Vagina (tissue), 2 donors: ENCODE results near the gene KLC4. TPM values are rescaled to one million over a fixed set of nuclear protein-coding genes. Genes with fewer than 3 reads are reported as not detected.

Experiments
- DNase-seq, 2 donors: peaks; one replicate each; pipeline ENCODE4 v3.0.0-alpha.2; 2017; ENCODE audit errors: extremely low spot score in 2 of 2
- H3K27ac ChIP-seq: fragments of 200-600 bp; sonication (generic); one replicate; pipeline ENCODE4 v1.5.1; 2019
- H3K27me3 ChIP-seq: fragments of 200-600 bp; sonication (generic); one replicate; pipeline ENCODE4 v1.5.1; 2019
- H3K36me3 ChIP-seq, 2 donors: fragments of 200-600 bp; sonication (generic); one replicate each; pipeline ENCODE4 v1.5.1; 2017 to 2019
- H3K4me1 ChIP-seq: fragments of 200-600 bp; sonication (generic); one replicate; pipeline ENCODE4 v1.5.1; 2019
- H3K4me3 ChIP-seq, 2 donors: fragments of 200-600 bp; sonication (generic); 1 replicate in 1 of 2; 2 replicates in 1 of 2; pipeline ENCODE4 v1.5.1; 2016 to 2019
- H3K9me3 ChIP-seq: fragments of 200-600 bp; sonication (generic); one replicate; pipeline ENCODE4 v1.5.1; 2019
- POLR2A ChIP-seq, 2 donors: fragments of 450-650 bp; IDR thresholded peaks; one replicate each; pipeline ENCODE4 v1.6.1; 2017; ENCODE audit warnings: antibody characterized with exemption in 2 of 2, mild to moderate bottlenecking in 2 of 2, moderate library complexity in 2 of 2
- POLR2AphosphoS5 ChIP-seq, 2 donors: sonication (generic); formaldehyde crosslinking; IDR thresholded peaks; one replicate each; pipeline ENCODE4 v1.9.0; 2017; ENCODE audit warnings: antibody characterized with exemption in 2 of 2, mild to moderate bottlenecking in 2 of 2, low read depth in 1 of 2; ENCODE audit not compliant: insufficient read depth in 1 of 2
- intact Hi-C: fragments of 100-400 bp; cut with DNase I; formaldehyde crosslinking; loops from one replicate; pipeline ENCODE4 v1.15.1; 2023
- total RNA-seq: library from RNA; depleted of rRNA; stranded (reverse); fragments of >200 nt; gene quantifications from one replicate; pipeline ENCODE4 v1.2.3, GENCODE V29; 2016
- TF ChIP-seq, protein P1 (sequence below), 3 experiments: fragments of 450-650 bp in 2 of 3; fragments of 200-600 bp in 1 of 3; sonication (generic) in 1 of 3; IDR thresholded peaks; one replicate each; pipeline ENCODE4 v1.5.1; 2017 to 2019; ENCODE audit warnings: antibody characterized with exemption in 3 of 3, mild to moderate bottlenecking in 2 of 3, moderate library complexity in 2 of 3

Gene KLC4
- total RNA-seq, 1 donor from 2014 or later, result 17.2 TPM

DNA sequence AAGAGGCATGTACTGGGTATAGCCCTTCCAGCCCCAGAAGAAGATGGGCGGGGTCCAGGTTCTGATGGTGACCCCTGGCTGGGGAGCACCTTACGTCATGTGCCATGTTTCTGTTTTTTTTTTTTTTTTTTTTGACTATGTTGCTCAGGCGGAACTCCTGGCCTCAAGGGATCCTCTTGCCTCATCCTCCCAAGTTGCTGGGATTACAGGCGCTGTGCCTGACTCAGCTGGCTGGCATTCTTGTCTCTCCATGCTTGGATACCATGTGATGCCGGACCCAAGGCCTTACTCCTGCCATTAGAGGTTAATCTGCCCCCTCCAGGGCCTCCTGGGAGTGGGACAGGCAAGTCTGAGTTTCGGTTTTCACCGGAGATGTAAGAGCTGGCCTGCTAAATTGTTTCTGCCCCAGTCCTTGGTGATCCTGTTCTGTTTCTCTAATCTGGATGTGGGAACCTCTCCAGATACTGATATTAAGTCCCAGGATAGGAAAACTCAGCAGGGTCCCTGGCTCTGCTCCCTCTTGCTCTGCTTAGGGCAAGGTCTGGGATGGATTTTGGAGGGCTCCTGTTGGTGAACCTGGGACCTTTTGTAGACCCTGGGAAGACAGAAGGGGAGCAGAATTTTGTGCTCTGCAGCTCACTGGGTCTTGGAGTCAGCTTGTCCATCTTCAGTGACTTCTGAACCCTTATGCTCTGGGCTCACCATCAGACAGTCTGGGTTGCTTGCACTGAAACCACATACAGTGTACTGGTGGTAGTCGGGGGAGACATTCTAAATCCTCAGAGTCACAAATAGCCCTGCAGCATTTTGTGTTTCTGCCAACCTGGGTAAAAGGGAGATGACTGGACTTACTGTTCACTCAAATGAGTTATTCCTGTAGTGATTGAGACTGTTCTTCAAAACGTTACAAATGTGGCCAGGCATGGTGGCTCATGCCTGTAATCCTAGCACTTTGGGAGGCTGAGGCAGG lies 61.8 kb downstream of the KLC4 start:
- peak overlapping the region in 1 of 2 donors; percentile 7 for H3K4me3 ChIP-seq
- peak in 1 of 2 donors; percentile 97 for DNase-seq
- intact Hi-C loops, result loop anchor here (10.0 kb wide), 1 partner anchor 46 kb away; the partner anchor contains the start of gene PTK7
- no peaks in the 10 kb centered on the region for H3K9me3 ChIP-seq
- H3K36me3 ChIP-seq, result no peaks in the 10 kb centered on the region
- TF ChIP-seq, protein P1, sequence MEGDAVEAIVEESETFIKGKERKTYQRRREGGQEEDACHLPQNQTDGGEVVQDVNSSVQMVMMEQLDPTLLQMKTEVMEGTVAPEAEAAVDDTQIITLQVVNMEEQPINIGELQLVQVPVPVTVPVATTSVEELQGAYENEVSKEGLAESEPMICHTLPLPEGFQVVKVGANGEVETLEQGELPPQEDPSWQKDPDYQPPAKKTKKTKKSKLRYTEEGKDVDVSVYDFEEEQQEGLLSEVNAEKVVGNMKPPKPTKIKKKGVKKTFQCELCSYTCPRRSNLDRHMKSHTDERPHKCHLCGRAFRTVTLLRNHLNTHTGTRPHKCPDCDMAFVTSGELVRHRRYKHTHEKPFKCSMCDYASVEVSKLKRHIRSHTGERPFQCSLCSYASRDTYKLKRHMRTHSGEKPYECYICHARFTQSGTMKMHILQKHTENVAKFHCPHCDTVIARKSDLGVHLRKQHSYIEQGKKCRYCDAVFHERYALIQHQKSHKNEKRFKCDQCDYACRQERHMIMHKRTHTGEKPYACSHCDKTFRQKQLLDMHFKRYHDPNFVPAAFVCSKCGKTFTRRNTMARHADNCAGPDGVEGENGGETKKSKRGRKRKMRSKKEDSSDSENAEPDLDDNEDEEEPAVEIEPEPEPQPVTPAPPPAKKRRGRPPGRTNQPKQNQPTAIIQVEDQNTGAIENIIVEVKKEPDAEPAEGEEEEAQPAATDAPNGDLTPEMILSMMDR (IDR thresholded peaks at IDR 0.05), result no peak
- TF ChIP-seq POLR2AphosphoS5 (IDR thresholded peaks at IDR 0.05; ENCODE audit: insufficient read depth in 1 of 2, low read depth in 1 of 2) (peak; percentile 52 to 61), POLR2A (IDR thresholded peaks at IDR 0.05) (no peak)
- no peaks in the 10 kb centered on the region for H3K27me3 ChIP-seq
- H3K27ac ChIP-seq, result peak overlapping the region; percentile 85
- peaks cover 65% of the 10 kb centered on the region for H3K4me1 ChIP-seq

- no peaks in the 10 kb centered on the region for H3K36me3 ChIP-seq
- TF ChIP-seq, protein P1 (IDR thresholded peaks at IDR 0.05), result no peak
- TF ChIP-seq POLR2AphosphoS5 (IDR thresholded peaks at IDR 0.05; ENCODE audit: insufficient read depth in 1 of 2, low read depth in 1 of 2) (no peak), POLR2A (IDR thresholded peaks at IDR 0.05) (no peak)
- no peak for DNase-seq
- intact Hi-C loops, result loop anchor here (10.0 kb wide), 1 partner anchor 47 kb away; the partner anchor contains the start of gene PTK7
- no peak overlapping the region for H3K4me3 ChIP-seq
- H3K27me3 ChIP-seq, result no peaks in the 10 kb centered on the region
- peaks cover 66% of the 10 kb centered on the region for H3K4me1 ChIP-seq
- peak overlapping the region; percentile 85 for H3K27ac ChIP-seq
- H3K9me3 ChIP-seq, result no peaks in the 10 kb centered on the region
These were observed 62.7 kb downstream of the KLC4 start for GRCh38 chr6:43122146-43122545.

GRCh38 chr6:43123461-43124314 lies 64.3 kb downstream of the KLC4 start:
- Histone ChIP-seq H3K36me3 (no peaks in the 10 kb centered on the region), H3K9me3 (no peaks in the 10 kb centered on the region), H3K4me1 (peaks cover 72% of the 10 kb centered on the region), H3K27ac (peak overlapping the region; percentile 85), H3K4me3 (peak overlapping the region in 1 of 2 donors; percentile 11), H3K27me3 (no peaks in the 10 kb centered on the region)
- TF ChIP-seq POLR2A (IDR thresholded peaks at IDR 0.05) (no peak), POLR2AphosphoS5 (IDR thresholded peaks at IDR 0.05; ENCODE audit: insufficient read depth in 1 of 2, low read depth in 1 of 2) (no peak)
- TF ChIP-seq, protein P1 (IDR thresholded peaks at IDR 0.05), result no peak
- DNase-seq, result no peak
- intact Hi-C loops, result loop anchor here (10.0 kb wide), 1 partner anchor 49 kb away; the partner anchor contains the start of gene PTK7

DNA sequence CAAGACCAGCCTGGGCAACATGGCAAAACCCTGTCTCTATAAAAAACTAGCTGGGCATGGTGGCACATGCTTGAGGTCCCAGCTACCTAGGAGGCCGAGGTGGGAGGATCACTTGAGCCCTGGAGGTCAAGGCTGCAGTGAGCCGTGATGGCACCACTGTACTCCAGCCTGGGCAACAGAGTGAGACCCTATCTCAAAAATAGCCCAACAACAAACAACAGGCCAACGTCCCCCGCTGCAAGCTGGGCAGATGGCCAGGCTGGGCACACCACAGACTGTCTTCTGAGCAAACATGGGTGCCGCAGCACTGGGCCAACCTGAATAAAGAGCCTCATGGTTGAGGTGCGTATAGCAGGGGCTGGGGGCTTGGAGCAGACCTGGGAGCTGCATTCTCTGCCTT lies 65.0 kb downstream of the KLC4 start:
- TF ChIP-seq POLR2AphosphoS5 (IDR thresholded peaks at IDR 0.05; ENCODE audit: insufficient read depth in 1 of 2, low read depth in 1 of 2), result no peak
- TF ChIP-seq, protein P1 (IDR thresholded peaks at IDR 0.05), result no peak
- no peak for TF ChIP-seq POLR2A (IDR thresholded peaks at IDR 0.05)
- DNase-seq, result no peak
- intact Hi-C loops, result loop anchor here (10.0 kb wide), 1 partner anchor 50 kb away; the partner anchor contains the start of gene PTK7
- Histone ChIP-seq H3K27ac (peak overlapping the region; percentile 85), H3K4me3 (no peak overlapping the region), H3K9me3 (no peaks in the 10 kb centered on the region), H3K36me3 (no peaks in the 10 kb centered on the region), H3K4me1 (peaks cover 78% of the 10 kb centered on the region), H3K27me3 (no peaks in the 10 kb centered on the region)

Other genes with a start within 250 kb of the KLC4 start
- gene RPL7L1, start 180.0 kb upstream of the KLC4 start, total RNA-seq, result 55.7 TPM
- not detected for gene PTCRA, start 143.6 kb upstream of the KLC4 start, total RNA-seq
- 30.2 TPM for gene CNPY3, start 130.2 kb upstream of the KLC4 start, total RNA-seq
- gene GNMT, start 98.9 kb upstream of the KLC4 start, total RNA-seq, result 1.5 TPM
- 19.6 TPM for gene PEX6, start 80.5 kb upstream of the KLC4 start, total RNA-seq
- gene PPP2R5D, start 75.1 kb upstream of the KLC4 start, total RNA-seq, result 26.3 TPM
- gene MEA1, start 45.7 kb upstream of the KLC4 start, total RNA-seq, result 40.3 TPM
- 52.1 TPM for gene KLHDC3, start 45.4 kb upstream of the KLC4 start, total RNA-seq
- 36.6 TPM for gene RRP36, start 38.0 kb upstream of the KLC4 start, total RNA-seq
- gene CUL7, start 5.8 kb upstream of the KLC4 start, total RNA-seq, result 13.0 TPM
- 14.2 TPM for gene MRPL2, start 197 bp upstream of the KLC4 start, total RNA-seq
- 62.1 TPM for gene PTK7, start 16.7 kb downstream of the KLC4 start, total RNA-seq
- gene SRF, start 111.6 kb downstream of the KLC4 start, total RNA-seq, result 28.2 TPM
- 49.1 TPM for gene CUL9, start 122.6 kb downstream of the KLC4 start, total RNA-seq
- gene DNPH1, start 169.8 kb downstream of the KLC4 start, total RNA-seq, result 61.9 TPM
- not detected for gene TTBK1, start 183.8 kb downstream of the KLC4 start, total RNA-seq
- not detected for gene SLC22A7, start 238.6 kb downstream of the KLC4 start, total RNA-seq
- not detected for gene CRIP3, start 249.2 kb downstream of the KLC4 start, total RNA-seq